K562 (cell line): Measurements from ENCODE around the gene NALF2. TPM values are rescaled to one million over a fixed set of nuclear protein-coding genes. Genes with fewer than 3 reads are reported as not detected.

Experiments
- ATAC-seq: fragments of 200-7000 bp; cut with Tn5 transposase; 3 replicates; pipeline ENCODE4 v1.9.1; 2020; ENCODE audit warnings: moderate library complexity
- BruUV-seq: library from RNA; stranded (reverse); fragments of 400-500 nt; replicated peaks from 2 replicates; lab custom pipeline; 2021; lab: Mats Ljungman, UMichigan
- CTCF ChIA-PET: fragments of 300-600 bp; formaldehyde crosslinking; extraction: SDS; loops from one replicate; lab custom pipeline; 2021; ENCODE audit warnings: low intra/inter-chr PET ratio; lab: Yijun Ruan, JAX
- POLR2A ChIA-PET: fragments of 300-600, 350-650 bp; sonication (Branson Sonifier 250); formaldehyde crosslinking; extraction: SDS; loops from one replicate; lab custom pipeline; 2021; ENCODE audit warnings: antibody characterized with exemption, inconsistent platforms; lab: Yijun Ruan, JAX
- DNase-seq, 4 experiments: peaks; one replicate each; pipeline versions ENCODE4 v3.0.0 to v3.0.0-alpha.2; 2011 to 2018; ENCODE audit warnings: low spot score in 3 of 4, mixed read lengths in 3 of 4; ENCODE audit errors: extremely low read depth in 1 of 4
- FAIRE-seq: peaks from 2 replicates; lab custom pipeline; 2011; peaks lifted over from hg19 to GRCh38; lab: Jason Lieb, UNC
- H2AFZ ChIP-seq: 2 replicates; pipeline ENCODE4 v1.6.0; 2011; ENCODE audit warnings: low read depth, low read length, control low read depth, inconsistent platforms
- H3K27ac ChIP-seq: fragments of 200-600 bp; 3 replicates; pipeline ENCODE4 v1.8.0; 2011; ENCODE audit warnings: low read depth, mild to moderate bottlenecking, control low read depth, inconsistent platforms, low read length, moderate library complexity, mixed read lengths; ENCODE audit errors: extremely low read depth
- H3K27me3 ChIP-seq, 2 experiments: fragments of 300-600 bp in 1 of 2; 2 replicates in 1 of 2; 3 replicates in 1 of 2; pipeline versions ENCODE4 v1.6.0 to v1.8.0; 2011; ENCODE audit warnings: inconsistent platforms in 2 of 2, low read length in 2 of 2, mild to moderate bottlenecking in 1 of 2, mixed read lengths in 1 of 2, moderate library complexity in 1 of 2; ENCODE audit not compliant: control insufficient read depth in 2 of 2, insufficient read depth in 2 of 2
- H3K36me3 ChIP-seq: fragments of 300-600 bp; 3 replicates; pipeline ENCODE4 v1.8.0; 2011; ENCODE audit warnings: mild to moderate bottlenecking, low read length, inconsistent platforms; ENCODE audit not compliant: control insufficient read depth, insufficient read depth
- H3K4me1 ChIP-seq, 2 experiments: fragments of 200-600 bp in 1 of 2; replicated peaks in 1 of 2; 2 replicates in 1 of 2; 3 replicates in 1 of 2; pipeline versions ENCODE4 v1.5.1 to v1.8.0; 2011; ENCODE audit warnings: inconsistent platforms in 2 of 2, low read length in 2 of 2, mild to moderate bottlenecking in 1 of 2, mixed read lengths in 1 of 2, moderate library complexity in 1 of 2; ENCODE audit not compliant: control insufficient read depth in 2 of 2, insufficient read depth in 2 of 2
- H3K4me2 ChIP-seq: 2 replicates; pipeline ENCODE4 v1.6.1; 2011; ENCODE audit warnings: low read length, control low read depth, inconsistent platforms, mixed read lengths; ENCODE audit not compliant: insufficient read depth
- H3K4me3 ChIP-seq: fragments of 200-600 bp; sonication (generic), shearing (Covaris generic); 2 replicates; pipeline ENCODE4 v1.5.1; 2016; ENCODE audit warnings: control low read depth, inconsistent platforms
- H3K79me2 ChIP-seq: fragments of 200-600 bp; 3 replicates; pipeline ENCODE4 v1.8.0; 2011; ENCODE audit warnings: low read length, inconsistent platforms; ENCODE audit not compliant: control insufficient read depth, insufficient read depth
- H3K9ac ChIP-seq, 2 experiments: 2 replicates each; pipeline versions ENCODE4 v1.6.0 to v1.6.1; 2011; ENCODE audit warnings: low read depth in 2 of 2, low read length in 2 of 2, control low read depth in 1 of 2, inconsistent platforms in 1 of 2, mild to moderate bottlenecking in 1 of 2, mixed read lengths in 1 of 2; ENCODE audit not compliant: insufficient read depth in 1 of 2
- H3K9me1 ChIP-seq: one replicate; pipeline ENCODE4 v1.6.0; 2011; ENCODE audit warnings: inconsistent platforms, mild to moderate bottlenecking, low read length, moderate library complexity; ENCODE audit not compliant: control insufficient read depth, insufficient read depth
- H3K9me3 ChIP-seq: replicated peaks from 2 replicates; pipeline ENCODE4 v1.5.1; 2011; ENCODE audit warnings: low read depth, low read length, inconsistent platforms; ENCODE audit not compliant: control insufficient read depth, insufficient read depth
- H4K20me1 ChIP-seq: replicated peaks from 2 replicates; pipeline ENCODE4 v1.6.1; 2011; ENCODE audit warnings: low read length, inconsistent platforms, mixed read lengths; ENCODE audit not compliant: control insufficient read depth, insufficient read depth
- CHCHD3 ChIP-seq: fragments of 250-450 bp; sonication (Bioruptor Pico); IDR thresholded peaks from 2 replicates; pipeline ENCODE4 v2.1.2; 2022; ENCODE audit warnings: mild to moderate bottlenecking
- HMG20B ChIP-seq: fragments of 250-450 bp; sonication (Bioruptor Pico); IDR thresholded peaks from 2 replicates; pipeline ENCODE4 v1.5.0; 2021; ENCODE audit warnings: mild to moderate bottlenecking
- KLF1 ChIP-seq: fragments of 450-650 bp; IDR thresholded peaks from 2 replicates; pipeline ENCODE4 v1.6.1; 2016; ENCODE audit warnings: missing genetic modification characterization, missing compliant biosample characterization
- MCM2 ChIP-seq: fragments of 450-650 bp; IDR thresholded peaks from 2 replicates; pipeline ENCODE4 v1.6.1; 2017; ENCODE audit warnings: low read depth, mild to moderate bottlenecking
- RFX5 ChIP-seq: IDR thresholded peaks from 2 replicates; pipeline ENCODE4 v1.6.1; 2011; ENCODE audit warnings: low read depth, mild to moderate bottlenecking, improper control_type of control experiment, low read length
- XRCC5 ChIP-seq: fragments of 200-400 bp; formaldehyde crosslinking; IDR thresholded peaks from 2 replicates; pipeline ENCODE4 v1.6.1; 2017; ENCODE audit warnings: low read depth, mild to moderate bottlenecking, low read length
- ZNF785 ChIP-seq: fragments of 250-450 bp; sonication (Bioruptor Pico); IDR thresholded peaks from 2 replicates; pipeline ENCODE4 v1.4.0; 2020; ENCODE audit warnings: mild to moderate bottlenecking
- WGBS: fragments of 100-300 bp; shearing (Covaris generic); methylation state at CpG from one replicate; pipeline ENCODE4 v1.1.6; 2016; ENCODE audit warnings: low coverage, mixed read lengths; ENCODE audit not compliant: insufficient coverage; ENCODE audit errors: missing lambda C conversion rate; 5-methylcytosine and 5-hydroxymethylcytosine counted together
- in situ Hi-C: fragments of 300-500 bp; cut with MboI; formaldehyde crosslinking; loops from 4 replicates; pipeline ENCODE4 v1.15.0; 2018; ENCODE audit warnings: inconsistent platforms, mixed read lengths
- intact Hi-C: fragments of 100-400 bp; cut with micrococcal nuclease; formaldehyde crosslinking; loops from 2 replicates; pipeline ENCODE4 v1.14.2; 2022
- polyA plus RNA-seq, 8 experiments: library from polyadenylated mRNA; depleted of rRNA in 4 of 8; stranded (reverse) in 5 of 8; unstranded in 3 of 8; fragments of >200 nt; fragmentation: Nextera tagmentation in 2 of 8; fragmentation: Illumina TruSeq in 1 of 8; extraction: Ambion mirVana in 2 of 8; extraction: Trizol in 1 of 8; gene quantifications; 2 replicates each; pipeline versions ENCODE4 v1.2.1 to v1.2.3, GENCODE V29; 2011 to 2014; ENCODE audit warnings: inconsistent platforms in 1 of 8, missing spikeins in 1 of 8
- total RNA-seq, 7 experiments: library from RNA; depleted of rRNA in 6 of 7; stranded (reverse); fragments of >200 nt in 6 of 7; fragmentation: Illumina TruSeq in 2 of 7; extraction: Trizol in 2 of 7; gene quantifications; 2 replicates each; pipeline versions ENCODE4 v1.2.1 to v1.2.3, GENCODE V29; 2011 to 2021; ENCODE audit warnings: low replicate concordance in 1 of 7
- TF ChIP-seq, protein P1 (sequence below): sonication (generic); formaldehyde crosslinking; IDR thresholded peaks from 2 replicates; pipeline ENCODE4 v1.8.1; 2022; ENCODE audit warnings: missing genetic modification reagents

NALF2 gene
- total and polyA plus RNA-seq, 9 of the 15 experiments (the other 6 are each of a cell fraction or from before 2014, with no cell fraction given) = not detected

DNA sequence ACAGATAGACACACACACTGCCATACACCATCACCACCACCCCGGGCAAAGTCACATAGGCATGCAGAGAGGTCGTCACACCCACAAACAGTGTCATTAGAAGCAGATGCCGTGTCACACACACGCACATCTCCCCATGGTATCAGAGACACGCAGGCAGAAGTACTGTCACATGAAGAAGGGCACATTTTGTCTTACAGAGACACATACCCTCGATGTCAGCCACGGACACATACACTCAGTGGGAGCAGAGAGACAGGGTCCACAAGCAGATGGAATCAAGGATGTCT is 3.3 kb downstream of the NALF2 start:
- Histone ChIP-seq H3K4me1 (peaks cover 0 to 3% of the 10 kb centered on the region in 2 experiments; a peak in 1 of 5 replicates), H3K27ac (no peak overlapping the region), H3K4me2 (no peak overlapping the region), H3K27me3 (no peaks in the 10 kb centered on the region), H3K9me1 (no peaks in the 10 kb centered on the region), H4K20me1 (no peaks in the 10 kb centered on the region), H2AFZ (no peak overlapping the region), H3K4me3 (no peak overlapping the region), H3K36me3 (no peaks in the 10 kb centered on the region), H3K9me3 (no peaks in the 10 kb centered on the region), H3K79me2 (no peaks in the 10 kb centered on the region), H3K9ac (no peak overlapping the region)
- CTCF ChIA-PET = no interaction called here
- TF ChIP-seq CHCHD3 (CRISPR knock-in tag) = no peak
- no peak for TF ChIP-seq HMG20B (CRISPR knock-in tag)
- TF ChIP-seq XRCC5 = no peak
- no peak for TF ChIP-seq ZNF785 (CRISPR knock-in tag)
- TF ChIP-seq, protein P1, sequence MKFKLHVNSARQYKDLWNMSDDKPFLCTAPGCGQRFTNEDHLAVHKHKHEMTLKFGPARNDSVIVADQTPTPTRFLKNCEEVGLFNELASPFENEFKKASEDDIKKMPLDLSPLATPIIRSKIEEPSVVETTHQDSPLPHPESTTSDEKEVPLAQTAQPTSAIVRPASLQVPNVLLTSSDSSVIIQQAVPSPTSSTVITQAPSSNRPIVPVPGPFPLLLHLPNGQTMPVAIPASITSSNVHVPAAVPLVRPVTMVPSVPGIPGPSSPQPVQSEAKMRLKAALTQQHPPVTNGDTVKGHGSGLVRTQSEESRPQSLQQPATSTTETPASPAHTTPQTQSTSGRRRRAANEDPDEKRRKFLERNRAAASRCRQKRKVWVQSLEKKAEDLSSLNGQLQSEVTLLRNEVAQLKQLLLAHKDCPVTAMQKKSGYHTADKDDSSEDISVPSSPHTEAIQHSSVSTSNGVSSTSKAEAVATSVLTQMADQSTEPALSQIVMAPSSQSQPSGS (CRISPR knock-in tag) = no peak
- no peak for TF ChIP-seq RFX5
- TF ChIP-seq MCM2 = no peak
- no peak for TF ChIP-seq KLF1 (tag)
- POLR2A ChIA-PET = no interaction called here
- ATAC-seq (no peak), DNase-seq (no peak), FAIRE-seq (no peak)
- in situ Hi-C loops = no loop called here
- no TSS peak for BruUV-seq
- WGBS = 0% methylated on average over 7 of the region's 7 CpGs
- intact Hi-C loops = no loop called here
